Astrocyte (in vitro differentiated cells and primary cell): ENCODE measurements around the gene ZNF578. TPM values are rescaled to one million over a fixed set of nuclear protein-coding genes. Genes with fewer than 3 reads are reported as not detected.
"Not testable (repeated sequence)": the region's sequence is repeated elsewhere in the genome, so short reads cannot be mapped to it uniquely, and the experiment has no call there.

Experiments used
- DNase-seq: peaks from one replicate; pipeline ENCODE4 v3.0.0-alpha.2; 2010; ENCODE audit warnings: low read depth
- FAIRE-seq: peaks from 2 replicates; lab custom pipeline; 2011; peaks lifted over from hg19 to GRCh38; lab: Jason Lieb, UNC
- H2AFZ ChIP-seq: 2 replicates; pipeline ENCODE4 v1.6.0; 2012; ENCODE audit warnings: low read depth, low read length, inconsistent platforms
- H3K27ac ChIP-seq: 2 replicates; pipeline ENCODE4 v1.5.1; 2011; ENCODE audit warnings: low read depth, low read length, inconsistent platforms
- H3K27me3 ChIP-seq: 2 replicates; pipeline ENCODE4 v1.6.0; 2011; ENCODE audit warnings: low read length, inconsistent platforms; ENCODE audit not compliant: insufficient read depth
- H3K36me3 ChIP-seq: 2 replicates; pipeline ENCODE4 v1.5.1; 2011; ENCODE audit warnings: low read length, inconsistent platforms; ENCODE audit not compliant: insufficient read depth
- H3K4me1 ChIP-seq: 2 replicates; pipeline ENCODE4 v1.5.1; 2011; ENCODE audit warnings: low read length, inconsistent platforms; ENCODE audit not compliant: insufficient read depth
- H3K4me2 ChIP-seq: 2 replicates; pipeline ENCODE4 v1.6.0; 2012; ENCODE audit warnings: low read length, inconsistent platforms
- H3K4me3 ChIP-seq: 2 replicates; pipeline ENCODE4 v1.5.1; 2011; ENCODE audit warnings: low read depth, mild to moderate bottlenecking, low read length, inconsistent platforms; ENCODE audit not compliant: insufficient read depth
- H3K79me2 ChIP-seq: 2 replicates; pipeline ENCODE4 v1.6.0; 2012; ENCODE audit warnings: mild to moderate bottlenecking, low read length, inconsistent platforms; ENCODE audit not compliant: insufficient read depth
- H3K9ac ChIP-seq: 2 replicates; pipeline ENCODE4 v1.6.0; 2012; ENCODE audit warnings: mild to moderate bottlenecking, low read length, inconsistent platforms
- H3K9me3 ChIP-seq: 2 replicates; pipeline ENCODE4 v1.5.1; 2012; ENCODE audit warnings: low read depth, mild to moderate bottlenecking, low read length, inconsistent platforms; ENCODE audit not compliant: insufficient read depth
- H4K20me1 ChIP-seq: 2 replicates; pipeline ENCODE4 v1.6.0; 2012; ENCODE audit warnings: low read length, inconsistent platforms; ENCODE audit not compliant: insufficient read depth
- H3K27ac Mint-ChIP-seq: one replicate; pipeline ENCODE4 v1.8.0; 2021; ENCODE audit warnings: mild to moderate bottlenecking, mixed read lengths; ENCODE audit not compliant: unreplicated experiment
- H3K27me3 Mint-ChIP-seq: one replicate; pipeline ENCODE4 v1.8.0; 2021; ENCODE audit warnings: low read depth, mixed read lengths; ENCODE audit not compliant: unreplicated experiment
- H3K36me3 Mint-ChIP-seq: one replicate; pipeline ENCODE4 v1.8.0; 2021; ENCODE audit warnings: low read depth, mixed read lengths; ENCODE audit not compliant: unreplicated experiment
- H3K4me1 Mint-ChIP-seq: one replicate; pipeline ENCODE4 v1.8.0; 2021; ENCODE audit warnings: low read depth, mixed read lengths; ENCODE audit not compliant: unreplicated experiment
- H3K4me3 Mint-ChIP-seq: one replicate; pipeline ENCODE4 v1.8.0; 2021; ENCODE audit warnings: mild to moderate bottlenecking, moderate library complexity, mixed read lengths; ENCODE audit not compliant: unreplicated experiment
- H3K9me3 Mint-ChIP-seq: one replicate; pipeline ENCODE4 v1.8.0; 2021; ENCODE audit warnings: mild to moderate bottlenecking, mixed read lengths; ENCODE audit not compliant: unreplicated experiment
- EZH2 ChIP-seq: IDR thresholded peaks from 2 replicates; pipeline ENCODE4 v1.6.1; 2012; ENCODE audit warnings: mild to moderate bottlenecking, low read length, inconsistent platforms; ENCODE audit not compliant: insufficient read depth
- total RNA-seq: library from RNA; stranded (reverse); gene quantifications from 2 replicates; pipeline ENCODE4 v1.2.1, GENCODE V29; 2021
- TF ChIP-seq, protein P1 (sequence below): IDR thresholded peaks from 2 replicates; pipeline ENCODE4 v1.5.1; 2011; ENCODE audit warnings: low read depth, mild to moderate bottlenecking, inconsistent platforms, low read length, moderate library complexity; ENCODE audit not compliant: insufficient read depth

Gene ZNF578
- total RNA-seq, 1 donor from 2014 or later: not detected

DNA sequence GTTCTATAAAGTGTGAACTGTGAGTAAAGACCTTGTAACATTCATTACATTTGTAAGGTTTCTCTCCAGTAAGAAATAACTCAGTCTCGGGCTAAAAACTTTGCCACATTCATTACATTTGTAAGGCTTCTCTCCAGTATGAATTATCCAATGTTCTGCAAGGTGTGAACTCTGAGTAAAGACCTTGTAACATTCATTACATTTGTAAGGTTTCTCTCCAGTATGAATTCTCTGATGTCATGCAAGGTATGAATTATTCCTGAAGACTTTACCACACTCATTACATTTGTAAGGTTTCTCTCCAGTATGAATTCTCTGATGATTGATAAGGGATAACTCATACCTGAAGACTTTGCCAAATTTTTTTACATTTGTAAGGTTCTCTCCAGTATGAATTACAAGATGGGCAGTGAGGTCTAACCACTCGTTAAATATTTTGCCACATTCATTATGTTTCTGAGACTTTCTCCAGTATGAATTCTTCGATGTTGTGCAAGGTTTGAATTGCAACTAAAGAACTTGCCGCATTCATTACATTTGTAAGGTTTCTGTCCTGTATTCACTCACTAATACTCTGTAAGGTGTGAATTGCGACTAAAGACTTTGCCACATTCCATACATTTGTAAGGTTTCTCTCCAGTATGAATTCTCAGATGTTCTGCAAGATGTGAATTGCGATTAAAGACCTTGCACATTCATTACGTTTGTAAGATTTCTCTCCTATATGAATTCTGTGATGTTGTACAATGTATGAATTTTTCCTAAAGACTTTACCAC, 21.2 kb downstream of the ZNF578 start:
- Mint-ChIP-seq H3K27me3 (no peaks in the 10 kb centered on the region), H3K4me1 (no peaks in the 10 kb centered on the region), H3K36me3 (peaks cover 2% of the 10 kb centered on the region), H3K4me3 (no peak overlapping the region), H3K27ac (no peak overlapping the region), H3K9me3 (peaks cover 62% of the 10 kb centered on the region)
- Histone ChIP-seq H3K27me3 (no peaks in the 10 kb centered on the region), H4K20me1 (no peaks in the 10 kb centered on the region), H3K4me2 (no peak overlapping the region), H3K27ac (no peak overlapping the region), H2AFZ (no peak overlapping the region), H3K36me3 (no peaks in the 10 kb centered on the region), H3K9ac (no peak overlapping the region), H3K4me1 (no peaks in the 10 kb centered on the region), H3K79me2 (no peaks in the 10 kb centered on the region), H3K9me3 (peaks cover 63% of the 10 kb centered on the region), H3K4me3 (no peak overlapping the region)
- TF ChIP-seq EZH2: no peak
- TF ChIP-seq, protein P1, sequence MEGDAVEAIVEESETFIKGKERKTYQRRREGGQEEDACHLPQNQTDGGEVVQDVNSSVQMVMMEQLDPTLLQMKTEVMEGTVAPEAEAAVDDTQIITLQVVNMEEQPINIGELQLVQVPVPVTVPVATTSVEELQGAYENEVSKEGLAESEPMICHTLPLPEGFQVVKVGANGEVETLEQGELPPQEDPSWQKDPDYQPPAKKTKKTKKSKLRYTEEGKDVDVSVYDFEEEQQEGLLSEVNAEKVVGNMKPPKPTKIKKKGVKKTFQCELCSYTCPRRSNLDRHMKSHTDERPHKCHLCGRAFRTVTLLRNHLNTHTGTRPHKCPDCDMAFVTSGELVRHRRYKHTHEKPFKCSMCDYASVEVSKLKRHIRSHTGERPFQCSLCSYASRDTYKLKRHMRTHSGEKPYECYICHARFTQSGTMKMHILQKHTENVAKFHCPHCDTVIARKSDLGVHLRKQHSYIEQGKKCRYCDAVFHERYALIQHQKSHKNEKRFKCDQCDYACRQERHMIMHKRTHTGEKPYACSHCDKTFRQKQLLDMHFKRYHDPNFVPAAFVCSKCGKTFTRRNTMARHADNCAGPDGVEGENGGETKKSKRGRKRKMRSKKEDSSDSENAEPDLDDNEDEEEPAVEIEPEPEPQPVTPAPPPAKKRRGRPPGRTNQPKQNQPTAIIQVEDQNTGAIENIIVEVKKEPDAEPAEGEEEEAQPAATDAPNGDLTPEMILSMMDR: no peak
- no peak for FAIRE-seq
- DNase-seq: no peak

DNA sequence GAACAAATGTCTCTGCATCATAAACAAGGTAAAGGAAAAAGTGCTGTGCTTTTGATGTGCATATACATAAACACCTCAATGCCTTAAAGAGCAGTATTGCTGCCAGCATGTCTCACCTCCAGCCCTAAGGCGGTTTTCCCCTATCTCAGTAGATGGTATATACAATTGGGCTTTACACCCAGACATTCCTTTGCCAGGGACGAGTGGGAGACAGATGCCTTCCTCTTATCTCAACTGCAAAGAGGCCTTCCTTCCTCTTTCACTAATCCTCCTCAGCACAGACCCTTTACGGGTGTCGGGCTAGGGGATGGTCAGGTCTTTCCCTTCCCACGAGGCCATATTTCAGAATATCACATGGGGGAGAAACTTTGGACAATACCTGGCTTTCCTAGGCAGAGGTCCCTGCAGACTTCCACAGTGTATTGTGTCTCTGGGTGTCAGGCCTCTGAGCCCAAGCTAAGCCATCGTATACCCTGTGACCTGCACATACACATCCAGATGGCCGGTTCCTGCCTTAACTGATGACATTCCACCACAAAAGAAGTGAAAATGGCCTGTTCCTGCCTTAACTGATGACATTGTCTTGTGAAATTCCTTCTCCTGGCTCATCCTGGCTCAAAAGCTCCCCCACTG, 30.9 kb downstream of the ZNF578 start:
- H3K4me1 Mint-ChIP-seq, H2AFZ ChIP-seq: not testable (repeated sequence)

DNA sequence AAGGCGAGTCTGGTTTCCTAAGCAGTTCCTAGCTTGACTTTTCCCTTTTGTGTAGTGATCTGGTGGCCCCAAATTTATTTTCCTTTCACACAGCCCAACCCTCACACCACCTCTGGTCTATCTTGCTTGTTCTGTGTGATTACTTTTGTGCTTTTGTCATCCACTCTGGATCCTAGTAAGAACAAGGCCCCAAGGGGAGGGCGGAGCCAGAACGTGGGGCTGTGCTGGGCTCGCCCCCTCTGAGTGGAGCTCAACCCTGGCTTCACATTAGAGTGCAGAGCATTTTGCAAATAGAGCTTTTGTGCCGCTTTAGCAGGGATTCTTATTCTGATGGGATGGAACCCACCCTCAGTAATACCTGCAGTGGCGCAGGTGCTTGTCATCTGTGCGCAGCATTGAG, 31.7 kb downstream of the ZNF578 start:
- not testable (repeated sequence) for H3K9ac ChIP-seq, H3K4me1 ChIP-seq, H3K27ac Mint-ChIP-seq, H3K79me2 ChIP-seq, H3K4me2 ChIP-seq, H2AFZ ChIP-seq, H4K20me1 ChIP-seq, H3K4me3 ChIP-seq, H3K4me3 Mint-ChIP-seq, H3K36me3 ChIP-seq, H3K27me3 ChIP-seq, DNase-seq, FAIRE-seq, H3K27me3 Mint-ChIP-seq, H3K27ac ChIP-seq, H3K4me1 Mint-ChIP-seq, H3K36me3 Mint-ChIP-seq
- H3K9me3 ChIP-seq: peaks cover 14% of the 10 kb centered on the region
- H3K9me3 Mint-ChIP-seq: peaks cover 36% of the 10 kb centered on the region

More for the DNA sequence above, 30.9 kb downstream of the ZNF578 start:
- not testable (repeated sequence) for H3K79me2 ChIP-seq, H3K27me3 ChIP-seq, H3K9ac ChIP-seq, H3K27ac Mint-ChIP-seq, H3K4me3 ChIP-seq, H3K36me3 ChIP-seq, DNase-seq, H3K27ac ChIP-seq, H3K36me3 Mint-ChIP-seq, FAIRE-seq, H4K20me1 ChIP-seq, H3K4me3 Mint-ChIP-seq, H3K4me1 ChIP-seq, H3K27me3 Mint-ChIP-seq, H3K4me2 ChIP-seq
- H3K9me3 Mint-ChIP-seq: peaks cover 35% of the 10 kb centered on the region
- H3K9me3 ChIP-seq: peaks cover 14% of the 10 kb centered on the region

DNA sequence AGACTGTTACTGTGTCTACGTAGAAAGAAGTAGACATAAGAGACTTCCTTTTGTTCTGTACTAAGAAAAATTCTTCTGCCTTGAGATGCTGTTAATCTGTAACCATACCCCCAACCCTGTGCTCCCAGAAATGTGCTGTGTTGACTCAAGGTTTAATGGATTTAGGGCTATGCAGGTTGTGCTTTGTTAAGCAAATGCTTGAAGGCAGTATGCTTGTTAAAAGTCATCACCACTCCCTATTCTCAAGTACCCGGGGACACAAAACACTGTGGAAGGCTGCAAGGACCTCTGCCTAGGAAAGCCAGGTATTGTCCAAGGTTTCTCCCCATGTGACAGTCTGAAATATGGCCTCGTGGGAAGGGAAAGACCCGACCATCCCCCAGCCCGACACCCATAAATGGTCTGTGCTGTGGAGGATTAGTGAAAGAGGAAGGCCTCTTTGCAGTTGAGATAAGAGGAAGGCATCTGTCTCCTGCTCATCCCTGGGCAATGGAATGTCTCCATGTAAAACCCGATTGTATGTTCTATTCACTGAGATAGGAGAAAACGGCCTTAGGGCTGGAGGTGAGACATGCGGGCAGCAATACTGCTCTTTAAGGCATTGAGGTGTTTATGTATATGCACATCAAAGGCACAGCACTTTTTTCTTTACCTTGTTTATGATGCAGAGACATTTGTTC, 32.3 kb downstream of the ZNF578 start:
- H3K9me3 ChIP-seq: peaks cover 14% of the 10 kb centered on the region
- DNase-seq, H3K4me1 Mint-ChIP-seq, H3K27me3 Mint-ChIP-seq, H3K4me3 ChIP-seq, H3K36me3 ChIP-seq, H3K4me1 ChIP-seq, H3K9ac ChIP-seq, H3K79me2 ChIP-seq, H3K27ac Mint-ChIP-seq, H3K27ac ChIP-seq, H3K36me3 Mint-ChIP-seq, H3K27me3 ChIP-seq, FAIRE-seq, H3K4me2 ChIP-seq, H2AFZ ChIP-seq, H4K20me1 ChIP-seq, H3K4me3 Mint-ChIP-seq: not testable (repeated sequence)
- peaks cover 36% of the 10 kb centered on the region for H3K9me3 Mint-ChIP-seq
